Lower lobe of right lung (tissue), 2 donors: ENCODE data around the gene VAV2. TPM values are rescaled to one million over a fixed set of nuclear protein-coding genes. Genes with fewer than 3 reads are reported as not detected.

Experiments used
- ATAC-seq, 2 donors: fragments of 200-7000 bp; cut with Tn5 transposase; one replicate each; pipeline ENCODE4 v1.9.1; 2020 to 2022; ENCODE audit warnings: mild to moderate bottlenecking in 2 of 2, moderate library complexity in 2 of 2
- DNase-seq: peaks from one replicate; pipeline ENCODE4 v3.0.0-alpha.2; 2020
- H3K27ac ChIP-seq: fragments of 200-600 bp; one replicate; pipeline ENCODE4 v1.8.0; 2022
- H3K27me3 ChIP-seq: fragments of 200-600 bp; one replicate; pipeline ENCODE4 v1.8.0; 2022; ENCODE audit warnings: low read depth
- H3K36me3 ChIP-seq: fragments of 200-600 bp; one replicate; pipeline ENCODE4 v1.8.0; 2022; ENCODE audit warnings: mild to moderate bottlenecking
- H3K4me1 ChIP-seq: fragments of 200-600 bp; one replicate; pipeline ENCODE4 v1.8.0; 2022
- H3K4me3 ChIP-seq: fragments of 200-600 bp; one replicate; pipeline ENCODE4 v1.8.0; 2022; ENCODE audit warnings: mild to moderate bottlenecking
- H3K9me3 ChIP-seq: fragments of 200-600 bp; one replicate; pipeline ENCODE4 v1.8.0; 2022
- intact Hi-C: fragments of 100-400 bp; cut with DNase I; formaldehyde crosslinking; loops from one replicate; pipeline ENCODE4 v1.11.0; 2022
- total RNA-seq: library from RNA; stranded (reverse); fragmentation: NEBNext Ultra II Directional; extraction: Animal tissue kit (Norgen Biotek cat#: 25700); gene quantifications from one replicate; pipeline ENCODE4 v1.2.1, GENCODE V29; 2021
- TF ChIP-seq, protein P1 (sequence below): fragments of 200-600 bp; IDR thresholded peaks from one replicate; pipeline ENCODE4 v1.8.0; 2022; ENCODE audit warnings: antibody characterized with exemption, mild to moderate bottlenecking
- donor health status: DM: no; HTN: yes; CAD: no; lungs with severe emphysema.

Gene VAV2
- total RNA-seq, 1 donor from 2014 or later = 26.9 TPM

DNA sequence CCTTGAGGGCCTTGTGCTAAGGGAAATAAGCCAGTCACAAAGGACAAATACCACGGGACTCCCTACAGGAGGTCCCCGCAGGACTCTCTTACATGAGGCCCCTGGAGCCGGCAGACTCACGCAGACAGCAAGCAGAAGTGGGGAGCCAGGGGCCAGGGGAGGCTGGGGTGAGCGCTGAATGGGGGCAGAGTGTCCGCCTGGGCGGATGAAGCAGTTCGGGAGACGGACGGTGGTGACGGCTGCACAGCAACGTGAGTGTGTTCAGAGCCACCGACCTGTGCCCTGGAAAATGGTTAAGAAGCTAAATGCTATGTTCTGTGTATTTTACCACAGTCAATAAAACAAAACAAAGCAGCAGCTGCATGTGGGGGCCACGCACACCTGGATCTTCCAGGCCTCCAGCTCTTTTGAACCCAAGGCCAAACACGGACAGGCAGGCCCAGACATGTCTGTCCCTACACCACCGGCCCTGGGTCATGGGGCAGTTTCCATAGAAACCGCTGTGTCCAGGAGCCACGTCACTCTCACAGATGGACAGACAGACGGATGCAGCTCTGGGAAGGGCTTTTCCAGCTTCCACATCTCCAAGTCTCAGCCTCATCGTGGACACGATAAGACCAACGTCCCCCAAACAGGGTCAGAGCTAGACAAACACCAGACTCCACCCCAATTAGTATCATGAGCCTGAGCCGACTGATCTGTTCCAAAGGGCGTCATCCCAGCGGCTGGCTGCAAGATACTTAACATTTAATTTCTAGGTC lies 103.9 kb downstream of the VAV2 start:
- no peaks in the 10 kb centered on the region for H3K4me1 ChIP-seq
- no peak for DNase-seq
- intact Hi-C loops = no loop called here
- TF ChIP-seq, protein P1, sequence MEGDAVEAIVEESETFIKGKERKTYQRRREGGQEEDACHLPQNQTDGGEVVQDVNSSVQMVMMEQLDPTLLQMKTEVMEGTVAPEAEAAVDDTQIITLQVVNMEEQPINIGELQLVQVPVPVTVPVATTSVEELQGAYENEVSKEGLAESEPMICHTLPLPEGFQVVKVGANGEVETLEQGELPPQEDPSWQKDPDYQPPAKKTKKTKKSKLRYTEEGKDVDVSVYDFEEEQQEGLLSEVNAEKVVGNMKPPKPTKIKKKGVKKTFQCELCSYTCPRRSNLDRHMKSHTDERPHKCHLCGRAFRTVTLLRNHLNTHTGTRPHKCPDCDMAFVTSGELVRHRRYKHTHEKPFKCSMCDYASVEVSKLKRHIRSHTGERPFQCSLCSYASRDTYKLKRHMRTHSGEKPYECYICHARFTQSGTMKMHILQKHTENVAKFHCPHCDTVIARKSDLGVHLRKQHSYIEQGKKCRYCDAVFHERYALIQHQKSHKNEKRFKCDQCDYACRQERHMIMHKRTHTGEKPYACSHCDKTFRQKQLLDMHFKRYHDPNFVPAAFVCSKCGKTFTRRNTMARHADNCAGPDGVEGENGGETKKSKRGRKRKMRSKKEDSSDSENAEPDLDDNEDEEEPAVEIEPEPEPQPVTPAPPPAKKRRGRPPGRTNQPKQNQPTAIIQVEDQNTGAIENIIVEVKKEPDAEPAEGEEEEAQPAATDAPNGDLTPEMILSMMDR = no peak
- H3K27ac ChIP-seq = no peak overlapping the region
- no peak overlapping the region for H3K4me3 ChIP-seq
- H3K27me3 ChIP-seq = no peaks in the 10 kb centered on the region
- H3K36me3 ChIP-seq = no peaks in the 10 kb centered on the region
- ATAC-seq = no peak
- no peaks in the 10 kb centered on the region for H3K9me3 ChIP-seq

DNA sequence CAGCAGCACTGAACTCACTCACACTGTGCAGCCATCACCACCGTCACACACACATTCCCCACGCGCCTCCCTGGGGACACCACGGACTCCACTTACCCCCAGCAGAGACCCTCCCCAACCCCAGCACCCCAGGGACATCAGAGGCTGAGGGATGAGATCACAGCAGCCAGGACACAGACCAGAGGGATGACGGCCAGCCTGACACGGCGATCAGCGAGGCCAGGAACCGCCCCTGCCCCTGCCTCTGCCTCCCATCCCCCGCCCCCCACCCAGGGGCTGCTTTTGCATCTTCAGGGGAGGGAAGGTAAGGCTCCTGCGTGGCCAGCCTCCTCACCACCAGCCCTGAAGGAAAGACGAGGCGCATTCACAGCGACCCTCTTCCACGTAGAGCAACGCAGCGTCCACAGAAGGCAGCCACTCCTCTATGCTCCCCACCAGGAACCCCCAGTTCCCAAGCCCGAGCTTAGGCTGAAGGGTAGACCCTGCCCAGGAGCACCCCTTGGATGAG lies 104.5 kb downstream of the VAV2 start:
- TF ChIP-seq, protein P1 = no peak
- ATAC-seq (no peak), DNase-seq (no peak)
- no peaks in the 10 kb centered on the region for H3K4me1 ChIP-seq
- no peaks in the 10 kb centered on the region for H3K9me3 ChIP-seq
- no peak overlapping the region for H3K27ac ChIP-seq
- no peaks in the 10 kb centered on the region for H3K27me3 ChIP-seq
- no peak overlapping the region for H3K4me3 ChIP-seq
- no peaks in the 10 kb centered on the region for H3K36me3 ChIP-seq
- intact Hi-C loops = no loop called here

DNA sequence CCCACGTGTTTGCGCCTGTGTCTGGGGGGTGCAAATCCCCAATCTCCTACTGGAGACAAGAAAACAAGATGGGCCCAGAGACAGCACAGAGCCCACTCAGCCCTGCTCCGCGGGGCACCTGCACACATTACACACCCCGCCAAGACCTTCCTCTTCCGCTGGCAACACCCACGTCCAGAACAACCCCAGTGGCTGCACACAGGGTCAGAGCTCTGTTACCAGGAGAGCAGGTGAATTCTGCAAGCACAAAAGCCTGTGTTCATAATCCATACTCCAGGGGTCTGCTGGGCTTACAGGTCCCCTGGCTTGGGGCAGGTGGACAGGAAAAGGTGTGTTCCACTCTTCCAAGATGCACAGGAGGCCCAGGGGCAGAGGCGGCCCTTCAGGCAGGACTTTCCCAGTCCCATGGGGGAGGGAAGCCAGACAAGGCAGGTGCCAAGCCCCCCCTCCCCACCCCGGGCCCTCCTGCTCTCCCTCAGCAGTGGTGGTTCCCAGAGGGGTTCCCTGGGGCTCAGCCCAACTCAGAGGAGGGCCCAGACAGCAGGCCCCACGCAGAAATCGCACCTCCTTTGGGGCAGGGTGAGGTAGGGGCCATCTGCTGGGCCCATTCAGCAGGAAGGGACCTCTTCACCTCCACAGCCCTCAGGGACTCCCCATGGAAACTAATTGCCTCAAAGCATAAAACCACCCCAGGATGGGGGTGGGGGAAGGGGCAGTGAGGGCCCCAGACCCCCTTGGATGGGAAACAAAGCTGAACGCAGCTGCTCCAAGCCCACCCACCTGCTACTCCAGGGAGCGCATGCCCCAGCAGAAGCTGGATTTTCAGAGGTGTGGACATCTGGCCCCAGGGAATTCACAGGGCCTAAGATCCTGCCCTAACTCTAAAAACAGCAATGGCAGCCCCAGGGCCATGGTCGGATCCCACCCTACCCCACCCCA lies 105.3 kb downstream of the VAV2 start:
- H3K4me1 ChIP-seq = peaks cover 7% of the 10 kb centered on the region
- TF ChIP-seq, protein P1 = no peak
- H3K9me3 ChIP-seq = no peaks in the 10 kb centered on the region
- ATAC-seq (no peak), DNase-seq (no peak)
- intact Hi-C loops = no loop called here
- H3K27me3 ChIP-seq = no peaks in the 10 kb centered on the region
- no peak overlapping the region for H3K27ac ChIP-seq
- no peak overlapping the region for H3K4me3 ChIP-seq
- no peaks in the 10 kb centered on the region for H3K36me3 ChIP-seq

DNA sequence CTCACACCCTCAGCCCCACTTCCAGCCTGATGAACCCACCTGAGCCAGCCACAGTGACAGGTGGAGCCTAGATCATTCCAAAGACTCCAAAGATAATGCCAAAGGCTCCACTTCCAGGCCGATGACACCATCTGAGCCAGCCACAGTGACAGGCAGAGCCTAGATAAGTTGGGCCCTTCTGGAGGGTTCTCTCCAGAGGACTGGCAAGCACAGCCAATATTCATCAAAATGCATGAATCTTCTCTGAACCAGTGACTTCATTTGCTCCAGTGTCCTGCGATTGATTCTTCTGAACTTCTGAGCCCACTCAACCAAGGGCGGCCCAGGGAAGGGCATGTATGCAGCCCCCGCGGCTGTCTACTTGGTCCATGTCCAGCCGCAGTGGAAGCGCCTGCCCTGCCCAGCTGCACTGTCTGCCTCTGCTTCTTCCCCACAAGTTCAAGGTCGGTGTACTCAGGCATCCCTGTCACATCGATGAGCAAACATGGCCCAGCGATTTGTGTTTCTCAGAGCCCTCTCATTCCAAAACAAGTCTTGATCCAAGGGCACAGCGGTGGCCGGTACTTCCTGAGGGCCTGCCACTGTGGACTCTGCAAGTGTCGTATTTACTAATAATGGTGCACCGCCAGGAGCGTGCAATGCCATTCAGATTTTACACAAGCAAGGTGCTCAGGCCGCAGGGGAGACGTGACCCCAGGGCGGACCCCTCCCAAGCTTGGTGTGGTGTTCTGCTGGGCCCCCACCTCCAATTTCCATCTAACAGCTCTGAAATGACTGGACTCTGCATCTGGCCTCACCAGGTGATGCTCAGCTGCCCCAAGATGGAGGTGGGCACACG lies 107.0 kb downstream of the VAV2 start:
- H3K36me3 ChIP-seq = no peaks in the 10 kb centered on the region
- intact Hi-C loops = no loop called here

More for the DNA sequence above, 107.0 kb downstream of the VAV2 start:
- Histone ChIP-seq H3K9me3 (no peaks in the 10 kb centered on the region), H3K27me3 (no peaks in the 10 kb centered on the region), H3K27ac (no peak overlapping the region), H3K4me3 (no peak overlapping the region), H3K4me1 (peaks cover 12% of the 10 kb centered on the region)
- no peak for DNase-seq
- ATAC-seq = no peak
- TF ChIP-seq, protein P1 = no peak
